ENCODE measurements around the gene ANKLE1.

Gene ANKLE1

GRCh38 chr19:17305517-17306284, 24.0 kb downstream of the ANKLE1 start, which contains the start of gene MRPL34:
MRPL34 (plus strand) TSS chr19:17305872; CDS start chr19:17305893, 21 bp downstream.
- DNase-seq (ENCODE audit: low read depth, low spot score): peak; percentile 98

GRCh38 chr19:17306285-17306714, 24.6 kb downstream of the ANKLE1 start:
- DNase-seq (ENCODE audit: low read depth, low spot score): no peak

- DNase-seq (ENCODE audit: low read depth, low spot score): no peak
Observed at GRCh38 chr19:17307876-17308377, 26.2 kb downstream of the ANKLE1 start.

- DNase-seq (ENCODE audit: low read depth, low spot score): peak; percentile 100
Observed at GRCh38 chr19:17309198-17309964, 27.7 kb downstream of the ANKLE1 start, which contains the start of gene DDA1. DDA1 (plus strand) TSS chr19:17309563; CDS start chr19:17309655, 92 bp downstream.

GRCh38 chr19:17309965-17310461, 28.3 kb downstream of the ANKLE1 start:
- DNase-seq (ENCODE audit: low read depth, low spot score): no peak

GRCh38 chr19:17311455-17312188, 29.9 kb downstream of the ANKLE1 start:
- DNase-seq (ENCODE audit: low read depth, low spot score): no peak

GRCh38 chr19:17312189-17313113, 30.8 kb downstream of the ANKLE1 start:
- DNase-seq (ENCODE audit: low read depth, low spot score): no peak

GRCh38 chr19:17314007-17314593, 32.4 kb downstream of the ANKLE1 start:
- no peak for DNase-seq (ENCODE audit: low read depth, low spot score)

- no peak for DNase-seq (ENCODE audit: low read depth, low spot score)
Observed at GRCh38 chr19:17318966-17319365, 37.3 kb downstream of the ANKLE1 start.

- no peak for DNase-seq (ENCODE audit: low read depth, low spot score)
Observed at GRCh38 chr19:17319473-17320238, 38.0 kb downstream of the ANKLE1 start.

- DNase-seq (ENCODE audit: low read depth, low spot score): no peak
Observed at GRCh38 chr19:17320435-17320834, 38.7 kb downstream of the ANKLE1 start.

- no peak for DNase-seq (ENCODE audit: low read depth, low spot score)
Observed at GRCh38 chr19:17321655-17322489, 40.2 kb downstream of the ANKLE1 start.

- DNase-seq (ENCODE audit: low read depth, low spot score): no peak
Observed at GRCh38 chr19:17322854-17323253, 41.2 kb downstream of the ANKLE1 start.

- DNase-seq (ENCODE audit: low read depth, low spot score): no peak
Observed at GRCh38 chr19:17323300-17323963, 41.7 kb downstream of the ANKLE1 start.

- DNase-seq (ENCODE audit: low read depth, low spot score): no peak
Observed at GRCh38 chr19:17323964-17324332, 42.2 kb downstream of the ANKLE1 start.

GRCh38 chr19:17324357-17325114, 42.8 kb downstream of the ANKLE1 start:
- DNase-seq (ENCODE audit: low read depth, low spot score): no peak

GRCh38 chr19:17325133-17325532, 43.4 kb downstream of the ANKLE1 start:
- no peak for DNase-seq (ENCODE audit: low read depth, low spot score)

Data from iPS DF 19.7 (cell line).